ENCODE measurements around the gene KTN1. TPM values are rescaled to one million over a fixed set of nuclear protein-coding genes. Genes with fewer than 3 reads are reported as not detected.

KTN1 gene
- total and polyA plus RNA-seq, 8 donors: 29.0 to 98.1 (median 71.3) TPM

- Histone ChIP-seq H3K36me3 (no peaks in the 10 kb centered on the region), H3K27ac (peak overlapping the region; percentile 80 to 88 (median 82)), H3K9me3 (no peaks in the 10 kb centered on the region), H3K4me1 (peaks cover under 1 to 40% (median 29%) of the 10 kb centered on the region in 3 donors), H3K4me3 (peak overlapping the region; percentile 73 to 97 (median 88)), H3K27me3 (no peaks in the 10 kb centered on the region)
- DNase-seq (peak; percentile 27 to 82 (median 52)), FAIRE-seq (no peak), ATAC-seq (peak; percentile 35 to 56 (median 53))
- intact Hi-C loops (cut with DNase I): no loop called here
- WGBS, 2 donors: 0 to 1% methylated on average over 48 to 84 of the region's 84 CpGs
- TF ChIP-seq, protein P1, sequence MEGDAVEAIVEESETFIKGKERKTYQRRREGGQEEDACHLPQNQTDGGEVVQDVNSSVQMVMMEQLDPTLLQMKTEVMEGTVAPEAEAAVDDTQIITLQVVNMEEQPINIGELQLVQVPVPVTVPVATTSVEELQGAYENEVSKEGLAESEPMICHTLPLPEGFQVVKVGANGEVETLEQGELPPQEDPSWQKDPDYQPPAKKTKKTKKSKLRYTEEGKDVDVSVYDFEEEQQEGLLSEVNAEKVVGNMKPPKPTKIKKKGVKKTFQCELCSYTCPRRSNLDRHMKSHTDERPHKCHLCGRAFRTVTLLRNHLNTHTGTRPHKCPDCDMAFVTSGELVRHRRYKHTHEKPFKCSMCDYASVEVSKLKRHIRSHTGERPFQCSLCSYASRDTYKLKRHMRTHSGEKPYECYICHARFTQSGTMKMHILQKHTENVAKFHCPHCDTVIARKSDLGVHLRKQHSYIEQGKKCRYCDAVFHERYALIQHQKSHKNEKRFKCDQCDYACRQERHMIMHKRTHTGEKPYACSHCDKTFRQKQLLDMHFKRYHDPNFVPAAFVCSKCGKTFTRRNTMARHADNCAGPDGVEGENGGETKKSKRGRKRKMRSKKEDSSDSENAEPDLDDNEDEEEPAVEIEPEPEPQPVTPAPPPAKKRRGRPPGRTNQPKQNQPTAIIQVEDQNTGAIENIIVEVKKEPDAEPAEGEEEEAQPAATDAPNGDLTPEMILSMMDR (IDR thresholded peaks at IDR 0.05): no peak
These were observed 699 bp downstream of the KTN1 start for GRCh38 chr14:55580470-55581341.

DNA sequence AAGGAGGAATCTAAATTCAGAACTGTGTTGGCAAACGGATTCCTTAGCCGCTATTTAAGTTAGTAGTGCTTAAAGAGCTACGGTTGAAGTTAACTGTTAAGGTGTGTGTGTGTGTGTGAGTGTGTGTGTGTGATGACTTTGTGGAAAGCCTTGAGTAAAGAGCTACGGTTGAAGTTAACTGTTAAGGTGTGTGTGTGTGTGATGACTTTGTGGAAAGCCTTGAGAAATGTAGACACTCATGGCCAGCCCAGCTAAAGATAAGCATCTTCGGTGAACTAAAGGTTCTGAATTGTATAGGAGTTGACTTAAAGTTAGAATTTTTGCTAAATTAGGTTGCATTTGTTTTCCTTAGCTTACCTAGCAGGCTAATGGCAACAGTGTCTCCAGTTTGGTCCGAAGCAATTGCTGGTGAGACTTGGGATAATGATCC lies 1.4 kb downstream of the KTN1 start:
- no peak for FAIRE-seq

GRCh38 chr14:55582746-55583145 lies 2.7 kb downstream of the KTN1 start:
- WGBS, 2 donors: 65 to 68% methylated on average over 2 of the region's 2 CpGs
- FAIRE-seq: no peak
- peaks cover 10 to 51% (median 43%) of the 10 kb centered on the region in 3 donors for H3K4me1 ChIP-seq

More for the DNA sequence above, 1.4 kb downstream of the KTN1 start:
- Histone ChIP-seq H3K36me3 (no peaks in the 10 kb centered on the region), H3K4me1 (peaks cover 7 to 44% (median 36%) of the 10 kb centered on the region in 3 donors), H3K9me3 (no peaks in the 10 kb centered on the region), H3K27me3 (no peaks in the 10 kb centered on the region), H3K27ac (peak overlapping the region in 3 of 4 donors; percentile 80 to 88 (median 84)), H3K4me3 (peak overlapping the region; percentile 73 to 97 (median 88))
- TF ChIP-seq, protein P1 (IDR thresholded peaks at IDR 0.05): no peak
- 13 to 19% methylated on average over 6 of the region's 6 CpGs for WGBS, 2 donors
- ATAC-seq: peak in 2 of 4 donors; percentile 0 to 1
- intact Hi-C loops (cut with DNase I): no loop called here
- DNase-seq: no peak

GRCh38 chr14:55583942-55584468 lies 4.0 kb downstream of the KTN1 start:
- H3K4me3 ChIP-seq: no peak overlapping the region
- H3K27me3 ChIP-seq: no peaks in the 10 kb centered on the region
- FAIRE-seq (no peak), ATAC-seq (no peak), DNase-seq (no peak)
- H3K4me1 ChIP-seq: peaks cover 12 to 62% (median 54%) of the 10 kb centered on the region in 3 donors
- WGBS, 2 donors: 7 to 9% methylated on average over 2 of the region's 2 CpGs
- H3K9me3 ChIP-seq: no peaks in the 10 kb centered on the region
- peak overlapping the region in 1 of 4 donors; percentile 1 for H3K27ac ChIP-seq
- no peaks in the 10 kb centered on the region for H3K36me3 ChIP-seq
- TF ChIP-seq, protein P1 (IDR thresholded peaks at IDR 0.05): no peak
- intact Hi-C loops (cut with DNase I): no loop called here

More at GRCh38 chr14:55582746-55583145, 2.7 kb downstream of the KTN1 start:
- no peak overlapping the region for H3K27ac ChIP-seq
- TF ChIP-seq, protein P1 (IDR thresholded peaks at IDR 0.05): no peak
- no peaks in the 10 kb centered on the region for H3K27me3 ChIP-seq
- intact Hi-C loops (cut with DNase I): no loop called here
- no peaks in the 10 kb centered on the region for H3K9me3 ChIP-seq
- ATAC-seq (no peak), DNase-seq (no peak)
- H3K36me3 ChIP-seq: no peaks in the 10 kb centered on the region
- no peak overlapping the region for H3K4me3 ChIP-seq
